Natural killer cell treated with Interleukin-12 subunit alpha and Interleukin-12 subunit beta and Interleukin-15 and Interleukin-18, amount 100 ng/mL, for 72 hours (primary cell): ENCODE results near the gene AGAP1. TPM values are rescaled to one million over a fixed set of nuclear protein-coding genes. Genes with fewer than 3 reads are reported as not detected.
A peak's percentile ranks its signal among the peaks of the same experiment; 100 is the strongest.

ENCODE experiments used
- ATAC-seq, 2 donors: fragments of 150-1000 bp; cut with Tn5 transposase in 1 of 2; sonication (Bioruptor Pico), chemical (Tn5 transposase) in 1 of 2; 2 replicates each; pipeline ENCODE4 v1.10.0; 2021
- DNase-seq: peaks from one replicate; pipeline ENCODE4 v3.0.0; 2022; ENCODE audit warnings: low spot score
- H3K27ac Mint-ChIP-seq, 2 donors: 1 replicate in 1 of 2; 2 replicates in 1 of 2; pipeline ENCODE4 v1.8.0; 2022; ENCODE audit warnings: mixed read lengths in 2 of 2, mild to moderate bottlenecking in 1 of 2, moderate library complexity in 1 of 2
- H3K27me3 Mint-ChIP-seq, 2 donors: 1 replicate in 1 of 2; 2 replicates in 1 of 2; pipeline ENCODE4 v1.8.0; 2022; ENCODE audit warnings: mixed read lengths in 2 of 2
- H3K36me3 Mint-ChIP-seq: one replicate; pipeline ENCODE4 v1.8.0; 2022; ENCODE audit warnings: mixed read lengths
- H3K4me1 Mint-ChIP-seq, 2 donors: 1 replicate in 1 of 2; 2 replicates in 1 of 2; pipeline ENCODE4 v1.8.0; 2022; ENCODE audit warnings: low read depth in 2 of 2, mixed read lengths in 2 of 2, mild to moderate bottlenecking in 1 of 2
- H3K4me3 Mint-ChIP-seq: one replicate; pipeline ENCODE4 v1.8.0; 2022; ENCODE audit warnings: mixed read lengths
- H3K9me3 Mint-ChIP-seq: 2 replicates; pipeline ENCODE4 v1.8.0; 2022; ENCODE audit warnings: mixed read lengths
- total RNA-seq, 2 donors: library from RNA; stranded (reverse); gene quantifications; one replicate each; pipeline ENCODE4 v1.2.3, GENCODE V29; 2022

Gene AGAP1
- total RNA-seq, 2 donors from 2014 or later = 5.2 to 7.4 TPM

- H3K36me3 Mint-ChIP-seq = no peaks in the 10 kb centered on the region
- no peak overlapping the region for H3K4me3 Mint-ChIP-seq
- H3K9me3 Mint-ChIP-seq = no peaks in the 10 kb centered on the region
- peaks cover 7 to 10% of the 10 kb centered on the region in 2 donors for H3K27me3 Mint-ChIP-seq
- H3K27ac Mint-ChIP-seq = no peak overlapping the region
- no peak for ATAC-seq
- H3K4me1 Mint-ChIP-seq = peaks cover 0 to 17% of the 10 kb centered on the region in 2 donors
- DNase-seq = no peak
These were observed 372.5 kb downstream of the AGAP1 start for GRCh38 chr2:235866373-235866772.

GRCh38 chr2:235868224-235868623, 374.4 kb downstream of the AGAP1 start:
- Mint-ChIP-seq H3K27me3 (peaks cover 7 to 10% of the 10 kb centered on the region in 2 donors), H3K4me1 (peaks cover 0 to 17% of the 10 kb centered on the region in 2 donors), H3K36me3 (no peaks in the 10 kb centered on the region), H3K27ac (no peak overlapping the region), H3K4me3 (no peak overlapping the region), H3K9me3 (no peaks in the 10 kb centered on the region)
- no peak for ATAC-seq
- no peak for DNase-seq

GRCh38 chr2:235868645-235869044, 374.8 kb downstream of the AGAP1 start:
- no peaks in the 10 kb centered on the region for H3K9me3 Mint-ChIP-seq
- no peak overlapping the region for H3K4me3 Mint-ChIP-seq
- peaks cover 3 to 10% of the 10 kb centered on the region in 2 donors for H3K27me3 Mint-ChIP-seq
- no peak overlapping the region for H3K27ac Mint-ChIP-seq
- no peaks in the 10 kb centered on the region for H3K36me3 Mint-ChIP-seq
- peaks cover 0 to 13% of the 10 kb centered on the region in 2 donors for H3K4me1 Mint-ChIP-seq
- DNase-seq (no peak), ATAC-seq (no peak)

- Mint-ChIP-seq H3K36me3 (no peaks in the 10 kb centered on the region), H3K4me3 (no peak overlapping the region), H3K27me3 (peaks cover 0 to 4% of the 10 kb centered on the region in 2 donors), H3K9me3 (no peaks in the 10 kb centered on the region), H3K27ac (no peak overlapping the region), H3K4me1 (peaks cover 0 to 6% of the 10 kb centered on the region in 2 donors)
- no peak for ATAC-seq
- no peak for DNase-seq
These were observed 376.7 kb downstream of the AGAP1 start for GRCh38 chr2:235870515-235870914.

GRCh38 chr2:235876099-235876679, 382.3 kb downstream of the AGAP1 start:
- Mint-ChIP-seq H3K27me3 (no peaks in the 10 kb centered on the region), H3K4me1 (peaks cover 0 to 3% of the 10 kb centered on the region in 2 donors), H3K9me3 (no peaks in the 10 kb centered on the region), H3K36me3 (no peaks in the 10 kb centered on the region), H3K27ac (no peak overlapping the region), H3K4me3 (no peak overlapping the region)
- DNase-seq (no peak), ATAC-seq (no peak)

- no peak for ATAC-seq
- H3K4me1 Mint-ChIP-seq = no peaks in the 10 kb centered on the region
- no peak overlapping the region for H3K4me3 Mint-ChIP-seq
- DNase-seq = no peak
- H3K36me3 Mint-ChIP-seq = no peaks in the 10 kb centered on the region
- H3K27ac Mint-ChIP-seq = no peak overlapping the region
- H3K27me3 Mint-ChIP-seq = no peaks in the 10 kb centered on the region
- no peaks in the 10 kb centered on the region for H3K9me3 Mint-ChIP-seq
These were observed 383.5 kb downstream of the AGAP1 start for GRCh38 chr2:235877275-235877802.

- Mint-ChIP-seq H3K27me3 (no peaks in the 10 kb centered on the region), H3K4me3 (no peak overlapping the region), H3K36me3 (no peaks in the 10 kb centered on the region), H3K9me3 (no peaks in the 10 kb centered on the region), H3K27ac (no peak overlapping the region), H3K4me1 (no peaks in the 10 kb centered on the region)
- DNase-seq (no peak), ATAC-seq (no peak)
These were observed 385.3 kb downstream of the AGAP1 start for GRCh38 chr2:235879116-235879515.

- no peaks in the 10 kb centered on the region for H3K27me3 Mint-ChIP-seq
- no peak overlapping the region for H3K4me3 Mint-ChIP-seq
- H3K27ac Mint-ChIP-seq = no peak overlapping the region
- no peaks in the 10 kb centered on the region for H3K9me3 Mint-ChIP-seq
- H3K36me3 Mint-ChIP-seq = no peaks in the 10 kb centered on the region
- DNase-seq (no peak), ATAC-seq (no peak)
- H3K4me1 Mint-ChIP-seq = no peaks in the 10 kb centered on the region
These were observed 389.8 kb downstream of the AGAP1 start for GRCh38 chr2:235883675-235884074.

- DNase-seq (no peak), ATAC-seq (no peak)
- Mint-ChIP-seq H3K27ac (no peak overlapping the region), H3K36me3 (no peaks in the 10 kb centered on the region), H3K9me3 (no peaks in the 10 kb centered on the region), H3K4me1 (no peaks in the 10 kb centered on the region), H3K4me3 (no peak overlapping the region), H3K27me3 (no peaks in the 10 kb centered on the region)
These were observed 395.4 kb downstream of the AGAP1 start for GRCh38 chr2:235889302-235889630.

GRCh38 chr2:235893129-235893698, 399.4 kb downstream of the AGAP1 start:
- no peaks in the 10 kb centered on the region for H3K4me1 Mint-ChIP-seq
- no peak overlapping the region for H3K27ac Mint-ChIP-seq
- no peak overlapping the region for H3K4me3 Mint-ChIP-seq
- ATAC-seq (peak; percentile 29 to 40), DNase-seq (no peak)
- no peaks in the 10 kb centered on the region for H3K9me3 Mint-ChIP-seq
- H3K36me3 Mint-ChIP-seq = no peaks in the 10 kb centered on the region
- H3K27me3 Mint-ChIP-seq = no peaks in the 10 kb centered on the region

- Mint-ChIP-seq H3K36me3 (no peaks in the 10 kb centered on the region), H3K27ac (no peak overlapping the region), H3K9me3 (no peaks in the 10 kb centered on the region), H3K4me3 (no peak overlapping the region), H3K27me3 (no peaks in the 10 kb centered on the region), H3K4me1 (no peaks in the 10 kb centered on the region)
- ATAC-seq (no peak), DNase-seq (no peak)
These were observed 401.0 kb downstream of the AGAP1 start for GRCh38 chr2:235894839-235895238.

GRCh38 chr2:235896061-235896460, 402.2 kb downstream of the AGAP1 start:
- H3K36me3 Mint-ChIP-seq = no peaks in the 10 kb centered on the region
- no peak overlapping the region for H3K4me3 Mint-ChIP-seq
- no peak for ATAC-seq
- DNase-seq = no peak
- no peaks in the 10 kb centered on the region for H3K27me3 Mint-ChIP-seq
- H3K4me1 Mint-ChIP-seq = no peaks in the 10 kb centered on the region
- H3K9me3 Mint-ChIP-seq = no peaks in the 10 kb centered on the region
- H3K27ac Mint-ChIP-seq = no peak overlapping the region

GRCh38 chr2:235897992-235898391, 404.1 kb downstream of the AGAP1 start:
- DNase-seq = no peak
- H3K27me3 Mint-ChIP-seq = no peaks in the 10 kb centered on the region
- H3K4me3 Mint-ChIP-seq = no peak overlapping the region
- ATAC-seq = no peak
- H3K4me1 Mint-ChIP-seq = no peaks in the 10 kb centered on the region
- H3K36me3 Mint-ChIP-seq = no peaks in the 10 kb centered on the region
- H3K9me3 Mint-ChIP-seq = no peaks in the 10 kb centered on the region
- H3K27ac Mint-ChIP-seq = no peak overlapping the region

- Mint-ChIP-seq H3K27me3 (peaks cover 0 to 4% of the 10 kb centered on the region in 2 donors), H3K27ac (no peak overlapping the region), H3K9me3 (no peaks in the 10 kb centered on the region), H3K4me1 (no peaks in the 10 kb centered on the region), H3K36me3 (no peaks in the 10 kb centered on the region), H3K4me3 (no peak overlapping the region)
- ATAC-seq (no peak), DNase-seq (no peak)
These were observed 404.9 kb downstream of the AGAP1 start for GRCh38 chr2:235898766-235899165.

- Mint-ChIP-seq H3K4me3 (no peak overlapping the region), H3K36me3 (no peaks in the 10 kb centered on the region), H3K27me3 (peaks cover 0 to 4% of the 10 kb centered on the region in 2 donors), H3K27ac (no peak overlapping the region), H3K4me1 (no peaks in the 10 kb centered on the region), H3K9me3 (no peaks in the 10 kb centered on the region)
- no peak for DNase-seq
- no peak for ATAC-seq
These were observed 406.8 kb downstream of the AGAP1 start for GRCh38 chr2:235900631-235901030.
